DND-41 (cell line): ENCODE measurements around the gene SH2D7.

Source experiments
- ATAC-seq: fragments of 200-7000 bp; cut with Tn5 transposase; 3 replicates; pipeline ENCODE4 v1.9.1; 2021; ENCODE audit warnings: low read depth; ENCODE audit not compliant: insufficient read depth
- DNase-seq: peaks from one replicate; pipeline ENCODE4 v3.0.0-alpha.2; 2020
- H2AFZ ChIP-seq: 2 replicates; pipeline ENCODE4 v1.6.0; 2012; ENCODE audit warnings: low read depth, low read length
- H3K27ac ChIP-seq: 2 replicates; pipeline ENCODE4 v1.5.1; 2012; ENCODE audit warnings: low read length, inconsistent platforms
- H3K27me3 ChIP-seq: fragments of 200-600 bp; sonication (generic); 2 replicates; pipeline ENCODE4 v1.6.0; 2012; ENCODE audit warnings: low read length, mild to moderate bottlenecking, inconsistent platforms; ENCODE audit not compliant: insufficient read depth, poor library complexity
- H3K36me3 ChIP-seq: 2 replicates; pipeline ENCODE4 v1.5.1; 2012; ENCODE audit warnings: low read length, inconsistent platforms; ENCODE audit not compliant: insufficient read depth
- H3K4me1 ChIP-seq: 2 replicates; pipeline ENCODE4 v1.5.1; 2012; ENCODE audit warnings: mild to moderate bottlenecking, low read length; ENCODE audit not compliant: insufficient read depth
- H3K4me2 ChIP-seq: 2 replicates; pipeline ENCODE4 v1.6.0; 2012; ENCODE audit warnings: mild to moderate bottlenecking, moderate library complexity, low read length, inconsistent platforms; ENCODE audit not compliant: insufficient read depth
- H3K4me3 ChIP-seq, 2 experiments: fragments of 200-600 bp in 1 of 2; shearing (Covaris generic) in 1 of 2; 2 replicates each; pipeline ENCODE4 v1.5.1; 2012 to 2016; ENCODE audit warnings: inconsistent platforms in 2 of 2, low read length in 2 of 2, mild to moderate bottlenecking in 2 of 2, low read depth in 1 of 2, moderate library complexity in 1 of 2
- H3K79me2 ChIP-seq: 2 replicates; pipeline ENCODE4 v1.6.0; 2012; ENCODE audit warnings: low read length, inconsistent platforms; ENCODE audit not compliant: insufficient read depth
- H3K9ac ChIP-seq: 2 replicates; pipeline ENCODE4 v1.6.0; 2012; ENCODE audit warnings: low read depth, mild to moderate bottlenecking, inconsistent platforms, low read length, moderate library complexity
- H3K9me3 ChIP-seq: 2 replicates; pipeline ENCODE4 v1.5.1; 2012; ENCODE audit warnings: low read length, moderate library complexity, mild to moderate bottlenecking, inconsistent platforms; ENCODE audit not compliant: insufficient read depth, severe bottlenecking
- H4K20me1 ChIP-seq: 2 replicates; pipeline ENCODE4 v1.6.0; 2012; ENCODE audit warnings: low read length; ENCODE audit not compliant: insufficient read depth
- CTCF ChIP-seq: IDR thresholded peaks from 2 replicates; pipeline ENCODE4 v1.5.1; 2012; ENCODE audit warnings: borderline replicate concordance, low read length, moderate library complexity, mild to moderate bottlenecking; ENCODE audit not compliant: poor library complexity, severe bottlenecking; ENCODE audit errors: extremely low read depth
- EZH2 ChIP-seq: IDR thresholded peaks from 3 replicates; pipeline ENCODE4 v1.6.1; 2012; ENCODE audit warnings: borderline replicate concordance, low read depth, mild to moderate bottlenecking, moderate library complexity, low read length, inconsistent platforms; ENCODE audit not compliant: severe bottlenecking

The SH2D7 gene

GRCh38 chr15:78111788-78112187 is 19.4 kb downstream of the SH2D7 start:
- no peak overlapping the region for H3K9ac ChIP-seq
- no peak overlapping the region for H2AFZ ChIP-seq
- H3K27me3 ChIP-seq = no peaks in the 10 kb centered on the region
- TF ChIP-seq EZH2 (no peak), CTCF (no peak)
- ATAC-seq (no peak), DNase-seq (no peak)
- H3K4me2 ChIP-seq = no peak overlapping the region
- no peak overlapping the region for H3K4me3 ChIP-seq
- H3K36me3 ChIP-seq = no peaks in the 10 kb centered on the region
- H4K20me1 ChIP-seq = no peaks in the 10 kb centered on the region
- no peaks in the 10 kb centered on the region for H3K9me3 ChIP-seq
- no peak overlapping the region for H3K27ac ChIP-seq
- no peaks in the 10 kb centered on the region for H3K79me2 ChIP-seq
- H3K4me1 ChIP-seq = no peaks in the 10 kb centered on the region

- no peak overlapping the region for H3K4me3 ChIP-seq
- no peak overlapping the region for H3K4me2 ChIP-seq
- H3K27ac ChIP-seq = no peak overlapping the region
- ATAC-seq (no peak), DNase-seq (no peak)
- no peaks in the 10 kb centered on the region for H3K27me3 ChIP-seq
- H3K79me2 ChIP-seq = no peaks in the 10 kb centered on the region
- no peaks in the 10 kb centered on the region for H4K20me1 ChIP-seq
- H3K4me1 ChIP-seq = no peaks in the 10 kb centered on the region
- H3K9me3 ChIP-seq = no peaks in the 10 kb centered on the region
- no peak for TF ChIP-seq EZH2
- no peak for TF ChIP-seq CTCF
- no peak overlapping the region for H2AFZ ChIP-seq
- no peak overlapping the region for H3K9ac ChIP-seq
- no peaks in the 10 kb centered on the region for H3K36me3 ChIP-seq
These were observed 20.2 kb downstream of the SH2D7 start for GRCh38 chr15:78112551-78112950.

GRCh38 chr15:78120523-78120922 is 28.2 kb downstream of the SH2D7 start:
- Histone ChIP-seq H3K36me3 (no peaks in the 10 kb centered on the region), H4K20me1 (no peaks in the 10 kb centered on the region), H3K27ac (no peak overlapping the region), H3K9me3 (no peaks in the 10 kb centered on the region), H3K9ac (no peak overlapping the region), H3K27me3 (no peaks in the 10 kb centered on the region), H3K4me3 (no peak overlapping the region), H3K79me2 (no peaks in the 10 kb centered on the region), H3K4me1 (no peaks in the 10 kb centered on the region), H3K4me2 (no peak overlapping the region), H2AFZ (no peak overlapping the region)
- TF ChIP-seq CTCF (no peak), EZH2 (no peak)
- ATAC-seq (no peak), DNase-seq (no peak)

- ATAC-seq = no peak
- Histone ChIP-seq H3K4me3 (no peak overlapping the region), H2AFZ (no peak overlapping the region), H3K27me3 (no peaks in the 10 kb centered on the region), H3K4me2 (no peak overlapping the region), H3K79me2 (no peaks in the 10 kb centered on the region), H4K20me1 (no peaks in the 10 kb centered on the region), H3K9ac (no peak overlapping the region), H3K36me3 (no peaks in the 10 kb centered on the region), H3K27ac (no peak overlapping the region), H3K4me1 (no peaks in the 10 kb centered on the region), H3K9me3 (no peaks in the 10 kb centered on the region)
- DNase-seq = no peak
- TF ChIP-seq EZH2 = no peak
- no peak for TF ChIP-seq CTCF
These were observed 32.9 kb downstream of the SH2D7 start for GRCh38 chr15:78125267-78125666.
